ENCODE results near the gene EFCAB11. TPM values are rescaled to one million over a fixed set of nuclear protein-coding genes. Genes with fewer than 3 reads are reported as not detected.

Gene EFCAB11
- polyA plus RNA-seq, 3 donors, result 2.0 to 4.3 (median 2.1) TPM

- peaks cover 20 to 22% of the 10 kb centered on the region in 2 donors for H3K4me1 ChIP-seq (ENCODE audit: control insufficient read depth in 1 of 2, insufficient read depth in 2 of 2, low read length in 2 of 2)
- Mint-ChIP-seq H3K4me3 (no peak overlapping the region), H3K9me3 (peaks cover 0 to 3% (median 0%) of the 10 kb centered on the region in 7 donors), H3K27me3 (ENCODE audit: low read depth in 3 of 3) (no peaks in the 10 kb centered on the region), H3K27ac (no peak overlapping the region), H3K36me3 (peaks cover 19 to 22% of the 10 kb centered on the region in 2 donors), H3K4me1 (peaks cover 24% of the 10 kb centered on the region)
- DNase-seq, result no peak
- H2AFZ ChIP-seq (ENCODE audit: insufficient read depth, low read depth, low read length, poor library complexity, severe bottlenecking), result no peak overlapping the region
- peaks cover 9% of the 10 kb centered on the region for H3K79me2 ChIP-seq (ENCODE audit: insufficient read depth, low read length)
- peaks cover 0 to 16% of the 10 kb centered on the region in 2 donors for H3K36me3 ChIP-seq (replicated peaks in 1 of 2; ENCODE audit: control insufficient read depth in 1 of 2, insufficient read depth in 2 of 2, low read length in 2 of 2)
- intact Hi-C loops (cut with micrococcal nuclease), result loop anchor here (5.0 to 10.0 kb wide), 8 partner anchors 112 to 1112 kb away; partner anchors contain the start of genes PSMC1 (in 2 of the 2), CALM1 (in 1 of the 2), FOXN3 (in 1 of the 2) and KCNK13 (in 1 of the 2)
- H3K9me3 ChIP-seq (replicated peaks in 1 of 2; ENCODE audit: control insufficient read depth in 1 of 2, insufficient read depth in 1 of 2, low read length in 2 of 2), result no peaks in the 10 kb centered on the region
- no peaks in the 10 kb centered on the region for H4K20me1 ChIP-seq (ENCODE audit: insufficient read depth, low read length)
- no peaks in the 10 kb centered on the region for H3K27me3 ChIP-seq (ENCODE audit: control insufficient read depth in 2 of 2, insufficient read depth in 2 of 2, low read length in 2 of 2)
- no peak overlapping the region for H3K9ac ChIP-seq (ENCODE audit: insufficient read depth, low read length, poor library complexity, severe bottlenecking)
- TF ChIP-seq, protein P1, sequence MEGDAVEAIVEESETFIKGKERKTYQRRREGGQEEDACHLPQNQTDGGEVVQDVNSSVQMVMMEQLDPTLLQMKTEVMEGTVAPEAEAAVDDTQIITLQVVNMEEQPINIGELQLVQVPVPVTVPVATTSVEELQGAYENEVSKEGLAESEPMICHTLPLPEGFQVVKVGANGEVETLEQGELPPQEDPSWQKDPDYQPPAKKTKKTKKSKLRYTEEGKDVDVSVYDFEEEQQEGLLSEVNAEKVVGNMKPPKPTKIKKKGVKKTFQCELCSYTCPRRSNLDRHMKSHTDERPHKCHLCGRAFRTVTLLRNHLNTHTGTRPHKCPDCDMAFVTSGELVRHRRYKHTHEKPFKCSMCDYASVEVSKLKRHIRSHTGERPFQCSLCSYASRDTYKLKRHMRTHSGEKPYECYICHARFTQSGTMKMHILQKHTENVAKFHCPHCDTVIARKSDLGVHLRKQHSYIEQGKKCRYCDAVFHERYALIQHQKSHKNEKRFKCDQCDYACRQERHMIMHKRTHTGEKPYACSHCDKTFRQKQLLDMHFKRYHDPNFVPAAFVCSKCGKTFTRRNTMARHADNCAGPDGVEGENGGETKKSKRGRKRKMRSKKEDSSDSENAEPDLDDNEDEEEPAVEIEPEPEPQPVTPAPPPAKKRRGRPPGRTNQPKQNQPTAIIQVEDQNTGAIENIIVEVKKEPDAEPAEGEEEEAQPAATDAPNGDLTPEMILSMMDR (IDR thresholded peaks at IDR 0.05), result no peak
- no peak overlapping the region for H3K27ac ChIP-seq (ENCODE audit: low read depth in 1 of 2, low read length in 2 of 2)
- H3K4me2 ChIP-seq (replicated peaks; ENCODE audit: extremely low read depth, low read length, poor library complexity, severe bottlenecking), result no peak overlapping the region
- no peak overlapping the region for H3K4me3 ChIP-seq (replicated peaks in 1 of 3; ENCODE audit: low read depth in 2 of 3, low read length in 3 of 3)
- WGBS (ENCODE audit: insufficient coverage), result no CpG with 5 or more reads among the region's 2 CpGs
Measured at GRCh38 chr14:89952576-89952975, 2.0 kb downstream of the EFCAB11 start.

- no peak overlapping the region for H3K9ac ChIP-seq (ENCODE audit: insufficient read depth, low read length, poor library complexity, severe bottlenecking)
- H3K4me2 ChIP-seq (replicated peaks; ENCODE audit: extremely low read depth, low read length, poor library complexity, severe bottlenecking), result no peak overlapping the region
- no peak for DNase-seq
- no peak overlapping the region for H3K27ac ChIP-seq (ENCODE audit: low read depth in 1 of 2, low read length in 2 of 2)
- H3K27me3 Mint-ChIP-seq (ENCODE audit: low read depth in 3 of 3), result no peaks in the 10 kb centered on the region
- H3K27ac Mint-ChIP-seq, result no peak overlapping the region
- intact Hi-C loops (cut with micrococcal nuclease), result no loop called here
- no peaks in the 10 kb centered on the region for H3K79me2 ChIP-seq (ENCODE audit: insufficient read depth, low read length)
- no peaks in the 10 kb centered on the region for H3K9me3 ChIP-seq (replicated peaks in 1 of 2; ENCODE audit: control insufficient read depth in 1 of 2, insufficient read depth in 1 of 2, low read length in 2 of 2)
- H3K36me3 Mint-ChIP-seq, result peaks cover 16 to 32% of the 10 kb centered on the region in 2 donors
- H3K4me1 Mint-ChIP-seq, result no peaks in the 10 kb centered on the region
- no peaks in the 10 kb centered on the region for H3K27me3 ChIP-seq (ENCODE audit: control insufficient read depth in 2 of 2, insufficient read depth in 2 of 2, low read length in 2 of 2)
- H3K4me3 ChIP-seq (replicated peaks in 1 of 3; ENCODE audit: low read depth in 2 of 3, low read length in 3 of 3), result no peak overlapping the region
- H4K20me1 ChIP-seq (ENCODE audit: insufficient read depth, low read length), result no peaks in the 10 kb centered on the region
- H3K9me3 Mint-ChIP-seq, result peaks cover 0 to 3% (median 0%) of the 10 kb centered on the region in 7 donors
- H3K36me3 ChIP-seq (replicated peaks in 1 of 2; ENCODE audit: control insufficient read depth in 1 of 2, insufficient read depth in 2 of 2, low read length in 2 of 2), result peaks cover 0 to 16% of the 10 kb centered on the region in 2 donors
- H2AFZ ChIP-seq (ENCODE audit: insufficient read depth, low read depth, low read length, poor library complexity, severe bottlenecking), result no peak overlapping the region
- no peak overlapping the region for H3K4me3 Mint-ChIP-seq
- TF ChIP-seq, protein P1 (IDR thresholded peaks at IDR 0.05), result no peak
- H3K4me1 ChIP-seq (ENCODE audit: control insufficient read depth in 1 of 2, insufficient read depth in 2 of 2, low read length in 2 of 2), result no peaks in the 10 kb centered on the region
Measured at GRCh38 chr14:89947344-89947743, 7.2 kb downstream of the EFCAB11 start.
